ENCODE data around the gene S100A14.
"Not testable (repeated sequence)": the region's sequence is repeated elsewhere in the genome, so short reads cannot be mapped to it uniquely, and the experiment has no call there.

Gene S100A14

DNA sequence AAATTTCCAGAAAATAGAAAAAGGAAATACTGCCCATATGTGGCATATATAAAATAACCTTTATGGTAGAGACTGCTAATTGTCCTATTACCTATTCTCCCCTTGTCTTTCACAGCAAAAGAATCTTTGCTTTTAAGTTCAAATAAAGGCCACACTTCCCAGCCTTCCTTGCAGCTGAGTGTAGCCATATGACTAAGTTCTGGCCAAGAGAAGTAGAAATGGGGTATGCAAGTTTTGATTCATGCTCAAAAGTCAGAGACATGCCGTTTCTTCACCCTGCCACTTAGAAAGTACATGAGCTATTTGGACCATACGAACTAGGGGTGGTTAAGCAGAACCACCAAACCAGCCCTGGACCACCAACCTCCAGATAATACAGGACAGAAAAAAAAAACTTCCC, 32.1 kb downstream of the S100A14 start:
- DNase-seq: no peak

DNA sequence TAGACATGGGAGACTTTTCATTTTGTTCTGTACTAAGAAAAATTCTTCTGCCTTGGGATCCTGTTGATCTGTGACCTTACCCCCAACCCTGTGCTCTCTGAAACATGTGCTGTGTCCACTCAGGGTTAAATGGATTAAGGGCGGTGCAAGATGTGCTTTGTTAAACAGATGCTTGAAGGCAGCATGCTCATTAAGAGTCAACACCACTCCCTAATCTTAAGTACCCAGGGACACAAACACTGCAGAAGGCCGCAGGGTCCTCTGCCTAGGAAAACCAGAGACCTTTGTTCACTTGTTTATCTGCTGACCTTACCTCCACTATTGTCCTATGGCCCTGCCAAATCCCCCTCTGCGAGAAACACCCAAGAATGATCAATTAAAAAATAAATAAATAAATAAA, 32.6 kb downstream of the S100A14 start:
- DNase-seq: not testable (repeated sequence)

DNA sequence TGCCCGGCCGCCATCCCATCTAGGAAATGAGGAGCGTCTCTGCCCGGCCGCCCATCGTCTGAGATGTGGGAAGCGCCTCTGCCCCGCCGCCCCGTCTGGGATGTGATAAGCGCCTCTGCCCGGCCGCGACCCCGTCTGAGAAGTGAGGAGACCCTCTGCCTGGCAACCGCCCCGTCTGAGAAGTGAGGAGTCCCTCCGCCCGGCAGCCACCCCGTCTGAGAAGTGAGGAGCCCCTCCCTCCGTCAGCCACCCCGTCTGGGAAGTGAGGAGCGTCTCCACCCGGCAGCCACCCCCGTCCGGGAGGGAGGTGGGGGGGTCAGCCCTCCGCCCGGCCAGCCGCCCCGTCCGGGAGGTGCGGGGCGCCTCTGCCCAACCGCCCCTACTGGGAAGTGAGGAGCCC, 33.3 kb downstream of the S100A14 start:
- DNase-seq: not testable (repeated sequence)

- DNase-seq: no peak
Measured at GRCh38 chr1:153578936-153579335, 37.2 kb downstream of the S100A14 start.

DNA sequence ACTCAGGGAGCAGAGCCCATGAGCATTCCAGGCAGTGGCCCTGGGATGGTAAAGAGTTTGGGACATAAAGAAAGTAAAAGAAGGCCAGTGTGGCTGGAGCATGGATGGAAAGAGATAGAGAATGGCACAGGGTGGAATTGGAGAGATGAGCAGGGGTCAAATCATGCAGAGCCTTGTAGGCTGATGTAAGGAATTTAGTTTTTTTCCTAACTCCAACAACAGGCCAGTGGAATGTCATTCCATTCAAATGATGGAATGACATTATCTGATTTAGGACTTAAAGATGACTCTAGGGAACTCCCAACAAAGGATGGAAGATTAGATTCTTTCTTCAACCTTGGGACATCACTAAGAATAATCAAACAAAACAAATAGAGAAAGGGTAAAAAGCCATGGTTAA, 37.6 kb downstream of the S100A14 start:
- no peak for DNase-seq

- DNase-seq: no peak
Measured at GRCh38 chr1:153577624-153578051, 38.5 kb downstream of the S100A14 start.

GRCh38 chr1:153577138-153577537, 39.0 kb downstream of the S100A14 start:
- no peak for DNase-seq

DNA sequence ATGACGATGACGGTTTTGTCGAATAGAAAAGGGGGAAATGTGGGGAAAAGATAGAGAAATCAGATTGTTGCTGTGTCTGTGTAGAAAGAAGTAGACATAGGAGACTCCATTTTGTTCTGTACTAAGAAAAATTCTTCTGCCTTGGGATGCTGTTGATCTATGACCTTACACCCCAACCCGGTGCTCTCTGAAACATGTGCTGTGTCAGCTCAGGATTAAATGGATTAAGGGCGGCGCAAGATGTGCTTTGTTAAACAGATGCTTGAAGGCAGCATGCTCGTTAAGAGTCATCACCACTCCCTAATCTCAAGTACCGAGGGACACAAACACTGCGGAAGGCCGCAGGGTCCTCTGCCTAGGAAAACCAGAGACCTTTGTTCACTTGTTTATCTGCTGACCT, 40.6 kb downstream of the S100A14 start:
- DNase-seq: not testable (repeated sequence)

- not testable (repeated sequence) for DNase-seq
Measured at GRCh38 chr1:153575081-153575491, 41.0 kb downstream of the S100A14 start.

DNA sequence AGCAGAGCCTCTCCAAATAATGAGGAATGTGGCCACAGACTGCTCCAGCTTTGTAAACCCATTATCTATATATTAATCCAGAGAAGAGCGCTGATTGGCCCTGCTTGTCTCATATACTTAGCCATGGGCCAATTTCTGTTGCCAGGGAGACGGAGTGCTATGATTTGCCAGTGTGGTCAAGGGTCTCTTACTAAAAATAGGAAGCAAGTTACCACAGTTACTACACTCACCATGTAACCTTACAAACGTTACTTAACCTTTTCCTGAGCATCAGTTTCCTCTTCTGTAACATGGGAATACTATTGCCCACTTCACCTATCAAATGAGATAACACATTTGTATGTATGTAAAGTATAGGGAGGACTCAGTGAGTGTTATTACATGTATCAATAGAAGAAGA, 42.8 kb downstream of the S100A14 start:
- DNase-seq: peak; percentile 21

DNA sequence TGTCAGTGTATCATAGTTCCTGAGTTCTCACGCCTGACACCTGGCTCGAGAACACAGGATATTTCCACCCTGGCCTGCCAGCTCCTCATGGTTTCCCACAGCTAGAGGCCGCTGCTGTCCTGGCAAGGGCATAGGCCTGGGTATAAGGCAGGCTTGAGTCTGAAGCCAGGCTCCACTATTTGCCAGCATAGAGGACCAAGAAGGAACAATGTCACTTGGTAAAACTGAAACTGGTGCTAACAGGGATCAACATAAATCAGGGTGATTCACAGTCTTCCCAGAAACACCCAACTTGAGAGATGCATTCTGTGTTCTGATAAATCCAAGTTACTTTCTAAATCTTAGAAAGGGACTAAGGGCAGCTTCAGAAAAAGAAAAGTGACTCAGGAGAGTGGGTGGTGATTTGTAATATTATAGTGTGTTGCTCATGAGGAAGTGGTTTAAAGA, 43.5 kb downstream of the S100A14 start:
- peak; percentile 84 for DNase-seq

GRCh38 chr1:153571706-153572105, 44.4 kb downstream of the S100A14 start:
- no peak for DNase-seq

GRCh38 chr1:153570874-153571273, 45.3 kb downstream of the S100A14 start:
- DNase-seq: no peak

DNA sequence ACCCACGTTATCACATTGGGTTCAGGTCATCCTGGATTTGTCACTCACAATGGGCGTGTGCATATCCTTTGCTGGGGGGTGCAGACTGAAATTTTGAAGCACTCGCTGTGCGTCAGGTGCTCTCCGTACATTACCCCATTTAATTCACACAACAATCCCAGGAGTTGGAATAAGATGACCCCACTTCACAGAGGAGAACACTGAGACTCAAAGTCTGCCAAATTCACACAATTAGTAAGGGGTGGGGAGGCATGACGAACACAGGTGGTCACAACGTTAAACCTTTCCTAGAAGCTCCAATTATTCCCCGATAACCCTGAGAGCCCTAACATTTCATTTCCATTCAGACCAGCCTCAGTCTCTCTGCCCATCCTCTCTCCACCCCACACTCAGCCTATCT, 46.7 kb downstream of the S100A14 start:
- no peak for DNase-seq

GRCh38 chr1:153568367-153569099, 47.6 kb downstream of the S100A14 start:
- peak; percentile 91 for DNase-seq

GRCh38 chr1:153567621-153568366, 48.3 kb downstream of the S100A14 start:
- DNase-seq: peak; percentile 67

GRCh38 chr1:153566414-153567371, 49.4 kb downstream of the S100A14 start:
- DNase-seq: peak; percentile 96

GRCh38 chr1:153565529-153566374, 50.4 kb downstream of the S100A14 start, which contains the start of gene S100A2:
S100A2 (minus strand) TSS chr1:153565844; CDS start chr1:153563877, 1,967 bp downstream.
- peak; percentile 70 for DNase-seq

Data from activated CD4-positive, alpha-beta T cell treated with anti-CD3 and anti-CD28 coated beads, Interleukin-10, Interleukin-2, amounts not matched to agents 100 ng/mL and 50 ng/mL, durations not matched to agents 16 hours and 8 hours (primary cell).